Neuronal stem cell (in vitro differentiated cells): ENCODE data around the gene RNF10.

Source experiments
- DNase-seq: peaks from one replicate; pipeline ENCODE4 v3.0.0-alpha.2; 2013; ENCODE audit warnings: low spot score
- H2AFZ ChIP-seq: one replicate; pipeline ENCODE4 v1.6.1; 2013; ENCODE audit warnings: mild to moderate bottlenecking, low read length, inconsistent platforms
- H2AK5ac ChIP-seq: 2 replicates; pipeline ENCODE4 v1.6.1; 2013; ENCODE audit warnings: low read depth, mild to moderate bottlenecking, inconsistent platforms, low read length, moderate library complexity, mixed read lengths
- H2BK120ac ChIP-seq: 2 replicates; pipeline ENCODE4 v1.6.1; 2013; ENCODE audit warnings: low read depth, mild to moderate bottlenecking, inconsistent platforms, low read length, moderate library complexity, mixed read lengths
- H2BK12ac ChIP-seq: one replicate; pipeline ENCODE4 v1.6.1; 2013; ENCODE audit warnings: low read length, inconsistent platforms
- H2BK15ac ChIP-seq: 2 replicates; pipeline ENCODE4 v1.6.1; 2013; ENCODE audit warnings: mild to moderate bottlenecking, low read length, inconsistent platforms, mixed read lengths
- H2BK5ac ChIP-seq: one replicate; pipeline ENCODE4 v1.6.1; 2013; ENCODE audit warnings: inconsistent platforms, mild to moderate bottlenecking, low read length, moderate library complexity
- H3K14ac ChIP-seq: one replicate; pipeline ENCODE4 v1.6.1; 2013; ENCODE audit warnings: low read length, inconsistent platforms
- H3K18ac ChIP-seq: 2 replicates; pipeline ENCODE4 v1.6.1; 2013; ENCODE audit warnings: low read length, inconsistent platforms
- H3K23ac ChIP-seq: 2 replicates; pipeline ENCODE4 v1.6.1; 2013; ENCODE audit warnings: low read depth, mild to moderate bottlenecking, mixed read lengths, low read length, inconsistent platforms; ENCODE audit not compliant: poor library complexity
- H3K27ac ChIP-seq: replicated peaks from 3 replicates; pipeline ENCODE4 v1.5.1; 2013; ENCODE audit warnings: low read length, inconsistent platforms
- H3K27me3 ChIP-seq, 3 experiments: 2 replicates each; pipeline ENCODE4 v1.6.1; 2013; ENCODE audit warnings: low read length in 3 of 3, mild to moderate bottlenecking in 2 of 3, inconsistent platforms in 1 of 3, low read depth in 1 of 3, mixed read lengths in 1 of 3, moderate library complexity in 1 of 3; ENCODE audit not compliant: control insufficient read depth in 3 of 3, insufficient read depth in 3 of 3
- H3K36me3 ChIP-seq, 2 donors: replicated peaks in 1 of 2; 2 replicates each; pipeline ENCODE4 v1.6.1; 2013; ENCODE audit warnings: low read length in 2 of 2; ENCODE audit not compliant: control insufficient read depth in 2 of 2, insufficient read depth in 2 of 2
- H3K4ac ChIP-seq: 2 replicates; pipeline ENCODE4 v1.6.1; 2013; ENCODE audit warnings: inconsistent platforms, mild to moderate bottlenecking, low read length, moderate library complexity
- H3K4me1 ChIP-seq, 2 donors: 1 replicate in 1 of 2; 2 replicates in 1 of 2; pipeline ENCODE4 v1.6.1; 2013; ENCODE audit warnings: low read length in 2 of 2, low read depth in 1 of 2; ENCODE audit not compliant: control insufficient read depth in 2 of 2, insufficient read depth in 1 of 2
- H3K4me2 ChIP-seq: one replicate; pipeline ENCODE4 v1.6.1; 2013; ENCODE audit warnings: mild to moderate bottlenecking, low read length, inconsistent platforms; ENCODE audit not compliant: insufficient read depth, poor library complexity, severe bottlenecking
- H3K4me3 ChIP-seq, 2 donors: 2 replicates each; pipeline ENCODE4 v1.5.1; 2013; ENCODE audit warnings: low read length in 2 of 2, mild to moderate bottlenecking in 2 of 2, inconsistent platforms in 1 of 2, moderate library complexity in 1 of 2
- H3K79me1 ChIP-seq: one replicate; pipeline ENCODE4 v1.6.1; 2013; ENCODE audit warnings: low read depth, mild to moderate bottlenecking, inconsistent platforms, low read length, moderate library complexity
- H3K9ac ChIP-seq: one replicate; pipeline ENCODE4 v1.6.1; 2013; ENCODE audit warnings: mild to moderate bottlenecking, low read depth, low read length, inconsistent platforms; ENCODE audit not compliant: poor library complexity
- H3K9me3 ChIP-seq, 2 donors: replicated peaks in 1 of 2; 2 replicates each; pipeline versions ENCODE3 to v1.6.1; 2013; ENCODE audit warnings: low read length in 2 of 2, mild to moderate bottlenecking in 2 of 2, inconsistent platforms in 1 of 2, low read depth in 1 of 2, mixed read lengths in 1 of 2, moderate library complexity in 1 of 2; ENCODE audit not compliant: control insufficient read depth in 2 of 2, insufficient read depth in 1 of 2
- H4K8ac ChIP-seq: one replicate; pipeline ENCODE4 v1.6.1; 2013; ENCODE audit warnings: low read depth, mild to moderate bottlenecking, inconsistent platforms, low read length, moderate library complexity
- H4K91ac ChIP-seq: one replicate; pipeline ENCODE4 v1.6.1; 2013; ENCODE audit warnings: low read length, low read depth, mild to moderate bottlenecking, inconsistent platforms; ENCODE audit not compliant: poor library complexity
- WGBS, 2 donors: extraction: QIAGEN DNeasy Blood & Tissue Kit; methylation state at CpG; one replicate each; pipeline ENCODE4 v1.1.7; 2013; ENCODE audit warnings: missing lambda C conversion rate in 2 of 2, mixed read lengths in 1 of 2; ENCODE audit not compliant: insufficient read length in 2 of 2, insufficient replicate concordance in 1 of 2; ENCODE audit errors: extremely low coverage in 2 of 2; 5-methylcytosine and 5-hydroxymethylcytosine counted together

The RNF10 gene

DNA sequence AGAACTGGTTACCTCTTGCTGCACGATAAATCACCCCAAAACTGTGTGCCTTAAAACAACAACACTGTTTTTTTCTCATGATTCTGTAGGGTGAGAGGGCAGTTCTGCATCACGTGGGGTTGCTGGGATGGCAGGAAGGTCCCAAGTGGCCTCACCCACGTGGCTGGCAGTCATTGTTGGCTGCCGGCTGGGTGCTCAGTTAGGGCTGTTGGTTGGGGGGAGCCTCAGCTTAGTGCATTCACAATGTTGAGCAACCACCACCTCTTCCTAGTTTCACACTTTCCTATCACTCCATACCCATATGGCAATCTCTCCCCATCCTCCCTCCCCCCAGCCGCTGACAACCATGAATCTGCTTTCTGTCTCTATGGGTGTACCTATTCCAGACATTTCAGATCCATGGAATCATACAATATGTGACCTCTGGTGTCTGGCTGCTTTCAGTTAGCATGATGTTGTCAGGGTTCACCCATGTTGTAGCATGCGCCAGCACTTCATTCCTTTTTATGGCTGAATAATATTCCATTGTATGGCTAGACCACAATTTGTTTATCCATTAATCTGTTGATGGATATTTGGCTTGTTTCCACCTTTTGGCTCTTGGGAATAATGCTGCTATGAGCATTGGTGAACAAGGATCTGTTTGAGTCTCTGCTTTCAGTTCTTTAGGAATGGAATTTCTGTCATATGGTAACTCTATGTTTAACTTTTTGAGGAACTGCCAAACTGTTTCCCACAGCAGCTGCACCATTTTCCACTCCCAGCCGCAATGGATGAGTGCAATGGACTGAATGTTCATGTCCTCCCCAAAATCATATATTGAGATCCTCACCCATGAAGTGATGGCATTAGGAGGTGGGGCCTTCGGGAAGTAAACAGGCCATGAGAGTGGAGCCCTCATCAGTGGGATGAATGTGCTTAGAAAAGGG lies 58.2 kb downstream of the RNF10 start:
- Histone ChIP-seq H3K4ac (no peak overlapping the region), H3K18ac (no peak overlapping the region), H3K27me3 (peaks cover 0 to 27% (median 0%) of the 10 kb centered on the region in 3 experiments), H2BK120ac (no peak overlapping the region), H2BK15ac (no peak overlapping the region), H2BK5ac (no peak overlapping the region), H3K79me1 (no peaks in the 10 kb centered on the region), H3K9me3 (no peaks in the 10 kb centered on the region), H3K36me3 (no peaks in the 10 kb centered on the region), H3K27ac (no peak overlapping the region), H3K23ac (no peak overlapping the region), H4K8ac (no peak overlapping the region), H3K9ac (no peak overlapping the region), H2AK5ac (no peak overlapping the region), H3K14ac (no peak overlapping the region), H4K91ac (no peak overlapping the region), H2AFZ (no peak overlapping the region), H2BK12ac (no peak overlapping the region), H3K4me3 (no peak overlapping the region), H3K4me1 (no peaks in the 10 kb centered on the region), H3K4me2 (no peak overlapping the region)
- no CpG with 5 or more reads among the region's 8 CpGs for WGBS, 2 donors
- no peak for DNase-seq

DNA sequence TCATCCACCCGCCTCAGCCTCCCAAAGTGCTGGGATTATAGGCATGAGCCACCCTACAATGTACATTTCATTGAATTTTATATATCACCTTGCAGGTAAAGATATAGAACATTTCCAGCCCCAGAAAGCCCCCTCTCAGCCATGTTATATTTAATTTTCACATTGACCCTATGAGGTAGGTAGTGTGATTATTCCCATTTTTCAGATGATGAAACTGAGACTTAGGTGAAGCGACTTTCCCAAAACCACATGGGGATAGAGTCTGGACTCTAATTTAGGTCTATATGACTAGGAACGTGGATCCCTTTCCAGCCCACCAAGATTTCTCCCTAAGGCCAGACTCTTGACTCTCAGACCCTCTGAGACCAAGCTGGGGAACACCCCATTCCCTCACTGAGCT lies 62.7 kb downstream of the RNF10 start:
- Histone ChIP-seq H3K4ac (no peak overlapping the region), H3K4me1 (peaks cover 2 to 13% of the 10 kb centered on the region in 2 donors), H3K36me3 (no peaks in the 10 kb centered on the region), H3K14ac (no peak overlapping the region), H4K8ac (no peak overlapping the region), H3K4me3 (no peak overlapping the region), H3K27ac (no peak overlapping the region), H2AFZ (no peak overlapping the region), H2BK5ac (no peak overlapping the region), H3K9me3 (no peaks in the 10 kb centered on the region), H2BK15ac (no peak overlapping the region), H3K79me1 (no peaks in the 10 kb centered on the region), H3K9ac (no peak overlapping the region), H3K4me2 (no peak overlapping the region), H2BK12ac (no peak overlapping the region), H3K23ac (no peak overlapping the region), H3K18ac (no peak overlapping the region), H2BK120ac (no peak overlapping the region), H3K27me3 (peaks cover 0 to 47% (median 0%) of the 10 kb centered on the region in 3 experiments), H2AK5ac (peak overlapping the region; percentile 30), H4K91ac (no peak overlapping the region)
- DNase-seq, result no peak
- no CpG with 5 or more reads among the region's 3 CpGs for WGBS, 2 donors

DNA sequence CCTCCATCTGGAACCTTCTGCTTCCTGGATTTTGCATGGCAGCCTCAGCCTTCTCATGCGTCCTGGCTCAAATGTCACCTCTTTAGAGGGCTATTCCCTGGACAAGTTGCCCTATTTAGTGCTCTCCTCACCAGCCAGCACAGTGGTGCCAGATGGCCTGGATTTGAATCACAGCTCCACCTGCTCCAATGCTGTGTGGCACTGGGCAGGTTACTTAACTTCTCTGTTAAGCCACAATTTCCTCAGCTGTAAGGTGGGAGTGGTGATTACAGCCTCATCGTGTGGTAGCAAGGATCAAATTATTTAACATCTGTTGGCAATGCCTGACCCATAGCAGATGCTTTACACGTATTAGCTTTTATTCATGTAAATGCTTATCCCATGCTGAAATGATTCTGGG lies 63.7 kb downstream of the RNF10 start:
- Histone ChIP-seq H3K36me3 (no peaks in the 10 kb centered on the region), H2BK15ac (no peak overlapping the region), H3K27me3 (peaks cover 0 to 38% (median 0%) of the 10 kb centered on the region in 3 experiments), H2AK5ac (no peak overlapping the region), H3K4ac (no peak overlapping the region), H2BK12ac (no peak overlapping the region), H3K14ac (no peak overlapping the region), H3K79me1 (no peaks in the 10 kb centered on the region), H3K4me1 (peaks cover 2 to 13% of the 10 kb centered on the region in 2 donors), H3K27ac (no peak overlapping the region), H3K23ac (no peak overlapping the region), H3K4me2 (no peak overlapping the region), H3K4me3 (no peak overlapping the region), H4K91ac (no peak overlapping the region), H4K8ac (no peak overlapping the region), H3K9me3 (no peaks in the 10 kb centered on the region), H3K18ac (no peak overlapping the region), H2AFZ (no peak overlapping the region), H2BK5ac (no peak overlapping the region), H2BK120ac (no peak overlapping the region), H3K9ac (no peak overlapping the region)
- DNase-seq, result no peak
- no CpG with 5 or more reads among the region's 3 CpGs for WGBS, 2 donors

DNA sequence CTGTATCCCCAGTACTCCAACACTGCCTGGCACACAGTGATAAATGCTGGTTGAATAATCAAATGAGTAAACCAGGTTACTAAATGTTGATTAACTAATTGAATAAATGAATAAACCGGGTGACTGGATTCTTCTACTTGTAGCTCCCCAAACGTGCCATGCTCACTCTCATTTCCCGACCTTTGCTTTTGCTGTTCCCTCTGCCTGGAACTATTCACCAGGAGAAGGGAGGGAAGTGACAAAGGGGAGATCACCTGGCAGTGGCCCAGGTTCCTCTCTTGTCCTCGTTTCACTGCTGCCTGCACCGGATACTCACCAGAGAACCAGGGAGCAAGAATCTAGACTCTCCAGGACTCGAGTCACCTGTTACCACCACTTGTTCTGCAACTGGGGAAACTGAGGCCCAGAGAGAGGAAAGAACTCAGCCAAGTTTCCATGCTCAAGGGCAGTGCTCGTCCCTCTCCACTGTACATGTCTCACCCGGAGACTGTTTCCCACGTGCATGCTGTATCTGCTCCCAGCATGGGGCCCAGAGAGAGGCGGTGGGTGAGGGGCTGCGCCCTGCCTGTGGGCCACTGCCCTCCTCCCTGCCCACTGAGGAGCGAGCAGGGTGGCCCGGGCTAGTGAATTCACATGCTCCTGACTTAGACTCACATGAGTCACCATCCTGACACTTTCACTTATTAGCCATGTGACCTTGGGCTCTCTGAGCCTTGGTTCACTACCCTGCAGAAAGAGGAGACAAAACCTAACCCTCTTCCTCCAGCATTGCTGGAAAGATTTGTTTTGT lies 64.7 kb downstream of the RNF10 start:
- no peak overlapping the region for H3K27ac ChIP-seq
- no peak overlapping the region for H3K4me2 ChIP-seq
- DNase-seq, result no peak
- no peak overlapping the region for H3K23ac ChIP-seq
- H3K9me3 ChIP-seq, result no peaks in the 10 kb centered on the region
- H2BK15ac ChIP-seq, result no peak overlapping the region
- peak overlapping the region in 1 of 2 donors; percentile 23 for H3K4me3 ChIP-seq
- peak overlapping the region; percentile 61 for H2AFZ ChIP-seq
- peaks cover 2 to 13% of the 10 kb centered on the region in 2 donors for H3K4me1 ChIP-seq
- H2AK5ac ChIP-seq, result no peak overlapping the region
- no peaks in the 10 kb centered on the region for H3K36me3 ChIP-seq
- H2BK12ac ChIP-seq, result no peak overlapping the region
- H4K91ac ChIP-seq, result no peak overlapping the region
- H3K27me3 ChIP-seq, result peaks cover 0 to 37% (median 0%) of the 10 kb centered on the region in 3 experiments
- H3K79me1 ChIP-seq, result no peaks in the 10 kb centered on the region
- peak overlapping the region; percentile 6 for H3K9ac ChIP-seq
- H3K18ac ChIP-seq, result peak overlapping the region; percentile 5
- WGBS, 2 donors, result no CpG with 5 or more reads among the region's 13 CpGs
- no peak overlapping the region for H2BK5ac ChIP-seq
- H4K8ac ChIP-seq, result no peak overlapping the region
- H3K4ac ChIP-seq, result no peak overlapping the region
- peak overlapping the region; percentile 57 for H3K14ac ChIP-seq
- no peak overlapping the region for H2BK120ac ChIP-seq
